Measurements from ENCODE around the gene SHC4.
"Not testable (repeated sequence)": the region's sequence is repeated elsewhere in the genome, so short reads cannot be mapped to it uniquely, and the experiment has no call there.

The SHC4 gene

DNA sequence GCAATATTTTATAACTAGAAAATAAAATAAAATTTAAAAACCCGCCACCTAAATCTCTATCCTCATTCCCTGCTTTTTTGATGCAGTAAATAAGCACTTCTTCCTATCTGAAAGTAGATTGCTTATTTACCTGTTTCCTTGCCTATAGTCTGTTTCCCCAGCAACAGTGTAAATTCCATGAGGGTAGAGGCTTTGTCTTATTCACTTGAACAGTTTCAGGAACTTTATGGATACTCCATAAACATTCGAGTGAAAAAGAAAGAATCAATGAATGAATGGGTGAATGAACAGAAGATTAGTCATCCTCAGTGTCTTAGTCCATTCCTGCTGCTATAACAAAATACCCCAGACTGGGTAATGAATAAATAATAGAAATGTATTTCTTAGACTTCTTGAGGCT, 41.7 kb downstream of the SHC4 start:
- no peak for DNase-seq

DNA sequence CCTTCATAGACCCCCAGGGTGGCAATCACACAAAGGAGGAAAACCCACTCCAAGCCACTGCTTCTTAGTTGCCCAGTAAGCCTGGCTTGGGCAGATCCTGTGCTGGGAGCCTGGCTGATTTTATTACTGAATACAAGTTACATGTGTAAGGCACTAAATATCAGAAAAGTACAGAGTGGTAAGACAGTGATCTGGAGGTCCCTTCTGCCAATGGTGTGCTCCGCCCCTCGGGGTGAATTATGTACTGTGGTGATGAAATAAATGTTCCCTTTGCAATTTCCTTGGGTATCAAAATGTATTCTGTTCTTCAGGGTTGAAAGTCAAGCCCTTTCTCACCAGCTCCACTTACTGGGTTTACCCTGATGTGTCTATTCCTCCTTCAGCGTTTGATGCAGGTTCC, 47.0 kb downstream of the SHC4 start:
- DNase-seq, result no peak

DNA sequence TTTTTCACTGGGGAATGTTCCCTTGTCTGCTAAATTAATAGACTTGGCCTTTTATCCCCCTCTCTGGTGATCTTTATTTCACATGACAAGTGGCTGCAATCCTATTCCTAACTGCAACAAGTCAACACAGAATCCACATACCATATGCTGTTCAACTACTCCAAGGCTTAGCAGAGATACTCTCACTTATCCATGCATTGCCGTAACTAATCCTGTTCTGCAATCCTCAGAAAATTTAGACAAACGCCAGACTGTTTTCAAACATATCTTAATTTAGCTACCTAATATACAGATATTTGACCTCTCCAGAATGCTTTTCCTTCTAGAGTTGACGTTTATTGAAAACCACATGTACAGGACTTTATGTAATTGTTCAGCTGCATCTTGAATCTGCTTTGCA, 47.9 kb downstream of the SHC4 start:
- DNase-seq, result no peak

DNA sequence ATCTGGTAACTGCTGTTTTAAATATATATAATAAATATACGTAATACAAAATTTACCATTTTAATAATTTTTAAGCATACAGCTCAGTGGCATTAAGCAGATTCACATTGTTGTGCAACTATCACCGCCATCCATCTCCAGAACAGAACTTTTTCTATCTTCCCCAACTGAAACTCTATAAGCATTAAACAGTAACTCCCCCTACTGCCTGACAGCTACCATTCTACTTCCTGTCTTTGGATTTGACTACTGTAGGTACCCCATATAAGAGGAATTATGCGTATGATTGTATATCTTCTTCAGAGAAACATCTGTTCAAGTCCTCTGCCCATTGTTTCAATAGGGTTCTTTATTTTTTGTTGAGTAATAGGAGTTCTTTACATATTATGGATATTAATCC, 49.0 kb downstream of the SHC4 start:
- DNase-seq, result no peak

DNA sequence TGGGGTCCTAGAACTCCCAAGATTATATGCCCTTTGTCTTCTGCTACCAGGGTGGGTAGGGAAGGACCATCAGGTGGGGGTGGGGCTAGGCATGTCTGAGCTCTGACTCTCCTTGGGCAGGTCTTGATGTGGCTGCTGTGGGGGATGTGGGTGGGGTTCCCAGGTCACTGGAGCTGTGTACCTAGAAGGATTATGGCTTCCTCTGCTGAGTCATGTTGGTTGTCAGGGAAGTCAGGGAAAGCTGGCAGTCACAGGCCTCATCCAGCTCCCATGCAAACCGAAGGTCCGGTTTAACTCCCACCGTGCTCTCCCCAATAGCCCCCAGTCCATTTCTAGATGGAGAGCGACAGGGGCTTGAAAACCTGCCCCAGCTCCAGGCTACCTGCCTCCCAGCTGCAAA, 50.6 kb downstream of the SHC4 start:
- DNase-seq, result no peak

DNA sequence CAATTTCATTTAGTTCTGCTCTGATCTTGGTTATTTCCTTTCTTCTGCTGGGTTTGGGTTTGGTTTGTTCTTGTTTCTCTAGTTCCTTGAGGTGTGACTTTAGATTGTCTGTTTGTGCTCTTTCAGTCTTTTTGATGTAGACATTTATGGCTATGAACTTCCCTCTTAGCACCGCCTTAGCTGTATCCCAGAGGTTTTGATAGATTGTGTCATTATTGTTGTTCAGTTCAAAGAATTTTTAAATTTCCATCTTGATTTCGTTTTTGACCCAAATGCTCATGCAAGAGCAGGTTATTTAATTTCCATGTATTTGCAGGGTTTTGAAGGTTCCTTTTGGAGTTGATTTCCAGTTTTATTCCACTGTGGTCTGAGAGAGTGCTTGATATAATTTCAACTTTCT, 53.2 kb downstream of the SHC4 start:
- DNase-seq, result not testable (repeated sequence)

DNA sequence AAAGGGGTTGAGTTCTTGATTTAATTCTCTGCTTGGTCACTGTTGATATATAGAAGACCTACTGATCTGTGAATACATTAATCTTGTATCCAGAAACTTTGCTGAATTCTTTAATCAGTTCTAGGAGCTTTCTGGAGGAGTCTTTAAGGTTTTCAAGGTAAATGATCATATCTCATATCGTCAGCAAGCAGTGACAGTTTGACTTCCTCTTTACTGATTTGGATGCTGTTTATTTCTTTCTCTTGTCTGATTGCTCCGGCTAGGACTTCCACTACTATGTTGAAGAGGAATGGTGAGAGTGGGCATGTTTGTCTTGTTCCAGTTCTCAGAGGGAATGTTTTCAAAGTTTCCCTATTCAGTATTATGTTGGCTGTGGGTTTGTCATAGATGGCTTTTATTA, 54.4 kb downstream of the SHC4 start:
- not testable (repeated sequence) for DNase-seq

DNA sequence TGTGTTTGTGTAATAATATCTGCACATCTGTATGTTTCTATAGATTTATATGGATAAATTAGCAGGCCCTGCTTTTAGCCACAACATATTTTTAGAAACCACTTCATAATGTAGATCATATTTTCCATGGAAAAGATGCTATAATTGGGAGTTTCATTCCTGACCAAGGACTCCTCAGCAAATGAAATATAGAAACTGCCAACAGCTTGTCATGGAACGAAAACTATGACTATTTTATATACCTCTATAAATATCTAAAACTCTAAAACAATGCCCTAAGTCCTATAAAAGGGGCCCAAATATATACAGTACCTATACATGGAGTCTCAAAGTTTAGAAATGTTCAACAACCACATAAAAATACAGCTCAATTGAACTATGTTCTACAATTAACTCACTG, 57.9 kb downstream of the SHC4 start:
- DNase-seq, result no peak

DNA sequence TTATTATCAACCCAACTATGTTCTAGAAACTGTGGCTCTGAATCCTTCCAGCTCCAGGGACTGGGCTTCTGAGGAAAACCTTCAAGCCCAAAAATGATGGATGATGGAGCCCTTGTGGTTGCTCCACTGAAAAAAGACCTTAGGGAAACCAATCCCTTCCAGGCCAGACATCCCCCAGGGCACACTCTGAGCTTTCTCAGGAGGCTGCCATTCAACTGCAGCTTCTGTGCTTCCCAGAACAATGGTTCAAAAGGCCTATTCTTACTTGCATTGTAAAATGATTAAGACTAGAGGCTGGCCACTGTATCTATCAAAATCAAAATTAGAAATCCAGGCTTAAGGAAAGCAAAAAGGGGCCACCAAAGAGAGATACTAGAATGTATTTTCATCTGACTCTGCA, 58.5 kb downstream of the SHC4 start:
- no peak for DNase-seq

DNA sequence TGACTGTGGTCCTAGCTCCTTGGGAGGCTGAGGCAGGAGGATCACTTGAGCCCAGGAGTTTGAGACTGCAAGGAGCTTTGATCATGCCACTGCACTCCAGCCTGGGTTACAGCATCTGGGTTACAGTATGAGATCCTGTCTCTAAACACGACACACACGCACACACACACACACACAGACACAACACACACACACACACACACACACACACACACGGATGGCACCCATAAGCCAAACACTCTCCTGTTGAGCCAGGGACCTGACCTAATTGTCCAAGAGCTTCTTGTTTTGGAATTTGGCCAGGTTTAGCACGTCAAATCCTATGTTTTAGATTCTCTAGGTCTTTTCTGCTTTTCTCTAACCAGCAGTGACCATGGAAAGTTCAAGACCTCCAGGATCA, 59.0 kb downstream of the SHC4 start:
- no peak for DNase-seq

DNA sequence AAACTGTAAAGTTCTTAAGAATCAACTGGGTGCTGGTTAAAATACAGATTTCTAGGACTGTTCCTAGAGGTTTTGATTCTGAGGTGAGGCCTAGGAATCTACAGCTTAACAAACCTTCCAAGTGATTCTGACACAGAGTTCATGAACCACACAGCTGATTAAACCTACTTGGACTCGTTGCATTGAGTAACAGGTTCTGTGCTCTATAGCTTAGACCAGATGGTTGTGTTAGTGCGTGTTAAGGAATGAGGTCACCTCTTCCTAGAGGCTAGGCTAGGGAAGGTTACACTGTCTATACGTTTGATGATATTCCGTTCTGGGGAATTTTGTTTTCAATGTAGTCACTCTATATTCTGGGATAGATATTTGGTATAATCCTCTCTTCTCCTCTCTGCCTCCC, 63.9 kb downstream of the SHC4 start:
- DNase-seq, result no peak

DNA sequence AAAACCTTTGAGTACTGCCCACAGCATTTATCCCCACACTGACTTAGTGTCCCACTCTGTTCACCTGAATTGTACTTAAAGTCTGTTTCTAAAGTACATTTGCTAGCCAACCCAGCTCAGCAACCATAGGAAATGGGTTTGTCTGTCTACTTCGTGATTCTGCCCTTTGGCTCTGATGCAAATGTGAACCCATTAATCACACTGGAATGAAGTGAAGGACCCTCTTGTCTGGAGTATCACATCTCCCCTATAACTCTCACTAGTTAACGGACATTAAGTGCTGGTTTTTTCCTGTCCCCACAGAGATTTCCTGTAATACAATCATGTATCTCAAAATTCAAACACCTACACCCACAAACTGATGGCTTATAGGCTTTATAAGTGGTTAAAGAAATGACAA, 65.3 kb downstream of the SHC4 start:
- no peak for DNase-seq

DNA sequence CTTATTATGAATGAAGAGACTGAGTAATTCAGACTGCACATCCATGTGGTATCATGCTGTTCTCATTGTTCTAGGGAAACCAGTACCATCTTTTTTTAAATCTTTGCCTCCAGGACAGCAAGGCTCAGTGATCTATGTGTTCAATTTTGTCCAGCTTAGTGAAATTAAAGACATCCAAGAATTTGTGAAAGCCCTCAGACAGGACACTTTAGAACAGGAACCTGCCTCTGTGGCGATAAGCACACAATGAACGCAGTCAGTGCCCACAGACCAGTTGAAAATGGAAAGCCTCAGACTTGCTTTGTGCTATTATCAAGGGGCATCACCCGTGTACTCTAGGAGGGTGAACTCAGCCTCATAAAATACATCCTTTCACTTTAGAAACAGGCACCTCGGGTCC, 65.7 kb downstream of the SHC4 start:
- DNase-seq, result no peak

DNA sequence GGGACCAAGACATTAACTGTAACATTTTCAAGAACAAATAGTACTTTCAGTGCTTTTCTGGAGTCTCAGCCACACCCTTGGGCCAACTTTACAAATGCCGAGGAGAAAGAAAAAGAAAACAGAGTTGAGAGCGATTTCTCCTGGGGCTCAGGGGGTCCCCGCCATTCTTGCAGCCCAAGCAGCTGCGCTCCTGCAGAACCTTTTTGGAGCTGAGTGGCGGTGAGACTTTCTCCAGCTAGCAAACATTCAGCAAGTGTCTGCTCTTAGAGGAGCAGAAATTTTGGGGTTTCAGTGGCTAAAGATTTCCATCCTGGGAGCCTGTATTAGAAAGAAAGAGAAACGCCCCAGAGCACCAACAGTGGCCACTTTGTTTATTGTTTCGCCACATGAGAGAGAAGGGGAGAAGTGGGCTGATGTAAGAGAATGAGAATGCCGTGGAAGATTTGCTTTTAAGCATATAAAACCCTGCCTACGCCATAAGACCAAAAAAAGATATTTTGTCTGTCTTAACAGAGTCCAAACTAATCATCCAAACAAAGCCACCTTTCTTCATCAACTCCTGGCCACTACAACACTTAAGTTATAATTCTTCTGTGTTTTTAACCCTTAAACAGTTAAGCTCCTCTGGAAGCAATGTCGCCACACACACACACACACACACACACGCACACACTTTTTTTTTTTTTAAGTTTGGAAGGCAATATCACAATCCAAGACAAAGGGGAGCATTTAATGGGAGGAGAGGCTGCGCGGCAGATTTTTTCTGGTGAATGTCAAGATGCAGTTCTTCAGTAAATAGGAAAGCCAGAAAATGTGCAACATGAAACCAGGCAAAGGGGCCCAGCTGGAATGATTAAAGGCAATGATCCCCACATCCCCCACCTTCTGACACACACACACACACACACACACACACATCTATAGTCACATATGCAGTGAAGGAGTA, 66.6 kb downstream of the SHC4 start:
- DNase-seq, result no peak

DNA sequence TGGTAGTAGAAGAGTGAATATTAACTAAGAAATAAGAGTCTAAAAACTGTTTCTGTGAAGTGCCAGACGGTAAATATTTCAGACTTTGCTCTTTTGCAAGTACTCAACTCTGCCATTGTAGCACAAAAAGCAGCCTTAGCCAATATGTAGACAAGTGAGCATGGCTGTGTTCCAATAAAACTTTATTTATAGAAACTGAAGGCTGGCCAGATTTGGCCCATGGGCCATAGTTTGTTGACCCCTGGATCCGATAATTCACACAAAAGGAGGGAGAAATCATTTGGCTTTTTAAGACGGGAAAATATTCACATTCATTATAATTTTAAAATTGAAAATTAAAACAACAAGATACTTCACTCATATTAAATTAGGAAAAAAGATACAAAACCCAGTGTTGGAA, 70.4 kb downstream of the SHC4 start:
- no peak for DNase-seq

DNA sequence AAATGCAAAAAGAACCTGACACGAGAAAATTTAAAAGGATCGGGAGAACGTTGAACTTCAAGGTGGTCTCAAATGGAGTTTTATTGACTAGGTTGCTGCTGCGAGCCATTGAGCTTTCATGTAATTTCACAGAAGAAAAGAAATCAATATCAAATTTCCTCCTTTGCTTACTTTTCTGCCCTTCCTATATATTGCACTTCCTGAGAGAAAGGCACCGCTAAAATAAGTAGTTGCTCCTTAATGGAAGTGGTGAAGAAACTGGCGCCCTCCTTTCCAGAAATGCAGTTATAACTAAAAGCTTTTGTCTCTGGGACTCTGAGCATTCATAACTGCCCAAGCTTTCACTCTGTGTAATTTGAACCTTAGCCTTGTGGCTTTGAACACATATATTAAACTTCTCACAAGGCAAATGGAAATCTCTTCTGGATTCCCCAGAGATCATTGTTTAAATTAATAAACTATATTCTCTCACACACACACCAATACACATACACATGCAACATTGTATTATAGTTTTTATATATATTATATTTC, 72.4 kb downstream of the SHC4 start:
- DNase-seq, result no peak

DNA sequence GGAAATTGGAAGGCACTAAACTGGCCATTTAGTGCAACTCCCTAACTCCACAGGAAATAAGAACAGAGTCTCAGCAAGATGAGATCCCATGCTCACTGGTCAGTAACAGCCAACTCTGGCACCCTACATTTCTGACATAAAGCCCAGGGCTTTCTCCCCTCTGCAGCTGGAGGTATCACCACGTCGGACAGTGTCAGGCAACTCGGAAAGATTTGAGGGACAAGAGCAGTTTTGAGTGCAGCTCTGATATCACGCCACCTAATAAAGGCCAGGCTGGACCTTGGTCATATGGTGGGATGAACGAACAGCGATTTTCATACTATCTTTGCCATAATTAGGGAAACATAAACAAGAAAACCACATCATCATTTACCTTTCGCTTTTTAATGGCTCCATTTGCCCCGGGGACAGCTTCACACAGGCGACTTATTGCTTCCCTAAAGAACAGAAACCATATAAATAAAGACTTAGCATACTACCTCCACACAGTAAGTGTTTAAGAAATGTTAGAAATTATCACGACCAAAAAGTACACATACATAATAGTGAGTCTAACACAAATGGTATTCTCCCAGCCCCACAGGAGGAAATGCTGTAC, 73.2 kb downstream of the SHC4 start:
- no peak for DNase-seq

DNA sequence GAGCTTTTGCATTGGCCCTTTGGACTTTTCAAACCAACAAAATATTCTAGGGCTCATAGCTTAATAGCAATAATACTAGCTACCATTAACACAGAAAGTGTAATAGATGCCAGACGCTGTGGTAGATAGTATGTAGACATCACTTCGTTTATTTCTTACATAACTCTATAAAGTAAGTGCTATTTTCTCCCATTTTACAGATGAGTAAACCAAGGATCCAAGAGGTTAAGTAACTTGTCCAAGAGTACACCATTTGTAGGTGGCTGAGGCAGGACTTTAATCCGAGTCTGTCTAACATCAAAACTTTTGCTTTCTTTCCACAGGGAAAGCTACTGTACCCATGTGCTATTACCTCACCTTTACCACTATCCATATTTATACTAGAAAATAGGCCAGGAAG, 73.8 kb downstream of the SHC4 start:
- DNase-seq, result no peak

DNA sequence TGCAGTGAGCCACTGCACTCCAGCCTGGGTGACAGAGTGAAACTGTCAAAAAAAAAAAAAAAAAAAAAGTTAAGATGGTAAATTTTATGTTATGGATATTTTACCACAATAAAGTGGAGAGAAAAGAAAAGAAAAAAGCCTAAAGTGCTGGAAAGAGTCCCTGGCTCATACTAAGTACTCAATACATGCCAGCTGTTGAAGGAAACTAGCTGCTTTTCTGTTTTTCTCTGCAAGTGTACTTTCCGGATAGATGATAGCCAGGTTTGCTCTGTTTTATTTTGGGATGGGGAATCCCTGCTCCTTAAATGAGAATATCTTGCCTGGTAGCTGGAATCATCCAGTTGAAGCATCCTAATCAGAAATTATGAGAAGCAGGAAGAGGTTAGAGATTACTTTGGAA, 74.9 kb downstream of the SHC4 start:
- no peak for DNase-seq

DNA sequence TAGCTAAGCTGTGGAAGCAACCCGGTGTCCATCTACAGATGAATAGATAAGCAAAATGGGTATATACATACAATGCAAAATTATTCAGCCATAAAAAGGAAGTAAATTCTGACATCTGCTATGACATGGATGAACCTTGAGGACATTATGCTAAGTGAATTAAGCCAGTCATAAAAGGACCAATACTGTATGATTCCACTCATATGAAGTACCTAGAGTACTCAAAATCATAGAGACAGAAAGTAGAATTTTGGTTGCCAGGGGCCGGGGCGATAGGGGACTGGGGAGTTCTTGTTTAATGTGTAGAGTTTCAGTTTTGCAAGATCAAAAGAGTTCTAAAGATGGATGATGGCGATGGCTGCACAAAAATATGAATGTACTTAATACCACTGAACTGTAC, 75.5 kb downstream of the SHC4 start:
- DNase-seq, result no peak

DNA sequence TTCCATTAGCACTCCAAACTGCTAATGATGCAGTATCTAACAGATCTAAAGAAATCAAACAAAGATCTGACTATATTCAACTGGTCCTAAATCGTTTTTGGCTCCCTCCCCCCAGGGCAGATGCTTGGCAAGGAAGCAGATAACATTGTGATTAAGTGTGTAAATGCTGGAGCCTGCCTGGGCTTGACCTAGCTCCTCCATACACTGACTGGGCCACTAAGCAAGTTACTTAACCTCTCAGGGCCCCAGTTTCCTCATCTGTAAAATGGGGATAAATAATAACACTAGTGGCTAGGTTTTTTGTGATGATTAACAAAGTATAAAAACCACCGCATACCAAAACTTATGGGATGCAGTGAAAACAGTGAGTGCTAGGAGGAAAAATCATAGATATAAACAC, 76.6 kb downstream of the SHC4 start:
- DNase-seq, result no peak

DNA sequence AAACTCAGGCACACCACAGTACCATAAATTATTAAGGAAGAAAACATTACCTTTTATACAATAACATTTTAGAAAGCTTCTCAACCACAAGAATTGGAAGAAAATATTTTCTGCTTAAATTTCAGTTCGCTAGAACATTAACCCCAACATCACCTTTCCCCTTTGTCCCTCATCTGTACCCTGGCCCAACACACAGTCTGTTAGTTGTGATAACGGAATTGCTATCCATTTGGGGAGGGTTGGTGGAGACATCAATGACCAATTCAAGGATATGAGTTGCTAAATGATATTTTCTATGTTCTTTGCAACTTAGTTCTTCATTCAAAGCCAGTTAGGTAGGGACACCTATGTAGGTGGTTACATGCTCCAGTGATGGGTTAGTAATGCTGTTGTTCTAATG, 80.0 kb downstream of the SHC4 start:
- DNase-seq, result no peak

DNA sequence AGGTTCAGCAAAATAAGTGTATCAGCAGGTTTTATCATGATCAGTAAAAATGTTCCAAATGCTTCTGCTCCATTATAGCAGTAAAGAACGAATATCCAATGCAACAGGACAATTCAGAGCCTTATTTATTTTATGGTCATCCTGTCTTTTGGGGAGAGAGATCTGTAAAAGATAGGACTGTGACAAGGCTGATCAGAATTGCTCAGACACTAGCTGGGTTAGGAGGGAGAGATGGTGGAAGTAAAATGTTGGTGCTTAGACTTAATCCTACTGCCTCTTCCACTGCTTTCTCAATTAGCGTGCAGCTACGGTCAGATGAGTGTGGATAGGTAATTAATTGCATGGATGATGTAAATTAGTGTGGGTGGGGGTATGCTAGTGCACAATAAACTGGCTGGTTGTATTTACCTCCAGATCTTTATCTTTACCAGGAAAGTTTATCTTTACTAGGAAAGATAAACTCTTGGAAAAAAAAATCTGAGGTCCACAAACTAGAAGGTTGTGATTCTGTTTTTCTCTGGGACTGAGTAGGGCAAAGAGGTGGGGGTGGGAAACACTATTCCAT, 83.6 kb downstream of the SHC4 start:
- DNase-seq, result no peak
